A549 treated with ZK216348 at 1 μM for 4 hours (cell line): Measurements from ENCODE around the gene OGN. TPM values are rescaled to one million over a fixed set of nuclear protein-coding genes. Genes with fewer than 3 reads are reported as not detected.

Experiments used
- total RNA-seq: library from RNA; stranded (reverse); fragments of 200-300 nt; extraction: Qiagen RNA extraction; gene quantifications from 5 replicates; pipeline ENCODE4 v1.2.3, GENCODE V29; 2022; ENCODE audit warnings: low read depth

Gene OGN
- total RNA-seq = not detected in 5 replicates

GRCh38 chr9:92404042-92404836 lies at the start of gene OGN:
TSS of gene OGN (minus strand) at chr9:92404578. CDS start at chr9:92403407, 1,171 bp downstream.

GRCh38 chr9:92424340-92424739 lies 20.0 kb upstream of the OGN start, which contains the start of gene OMD:
TSS of gene OMD (minus strand) at chr9:92424471. CDS start at chr9:92417558, 6,913 bp downstream.

Other genes with a start within 250 kb of the OGN start
- gene IARS1, start 110.9 kb downstream of the OGN start, total RNA-seq = 93.6 to 116 TPM (median 103 TPM) in 5 replicates
- gene NOL8, start 79.2 kb downstream of the OGN start, total RNA-seq = 27.2 to 36.9 TPM (median 30.4 TPM) in 5 replicates
- gene CENPP, start 78.6 kb downstream of the OGN start, total RNA-seq = 5.6 to 8.3 TPM (median 6.5 TPM) in 5 replicates
- not detected in 5 replicates for gene OMD, start 19.9 kb upstream of the OGN start, total RNA-seq
- not detected in 5 replicates for gene ASPN, start 77.9 kb upstream of the OGN start, total RNA-seq
- 0.09 to 0.19 TPM (median 0.15 TPM) in 4 of 5 replicates, not detected in the other for gene ECM2, start 131.4 kb upstream of the OGN start, total RNA-seq